Renal cortical epithelial cell (primary cell): ENCODE results near the gene MYO5A. TPM values are rescaled to one million over a fixed set of nuclear protein-coding genes. Genes with fewer than 3 reads are reported as not detected.

Experiments
- DNase-seq: peaks from one replicate; pipeline ENCODE4 v3.0.0-alpha.2; 2011; ENCODE audit warnings: low read depth
- total RNA-seq: library from RNA; depleted of rRNA; stranded (reverse); fragments of >200 nt; gene quantifications from 2 replicates; pipeline ENCODE4 v1.2.3, GENCODE V29; 2014

Gene MYO5A
- total RNA-seq, 1 donor from 2014 or later: 71.3 TPM

DNA sequence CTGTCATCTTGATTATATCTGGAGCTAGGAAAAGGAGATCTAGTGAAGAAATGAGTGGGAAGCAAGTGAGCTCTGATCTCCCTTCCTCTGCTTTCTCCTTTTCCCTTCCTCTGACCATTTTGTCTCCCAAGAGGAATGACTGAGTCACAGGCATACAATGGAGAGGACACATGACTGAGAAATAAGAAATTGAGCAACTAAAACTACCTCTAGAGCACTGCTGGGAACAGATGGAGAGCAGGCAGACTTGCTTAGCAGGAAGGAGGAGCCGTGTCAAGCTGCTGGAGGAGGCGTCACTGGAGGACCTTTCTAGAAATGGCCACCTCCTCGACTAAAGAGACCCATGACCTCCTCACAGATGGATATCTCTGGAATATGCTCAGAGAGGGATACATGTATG, 166.2 kb downstream of the MYO5A start:
- peak; percentile 49 for DNase-seq

DNA sequence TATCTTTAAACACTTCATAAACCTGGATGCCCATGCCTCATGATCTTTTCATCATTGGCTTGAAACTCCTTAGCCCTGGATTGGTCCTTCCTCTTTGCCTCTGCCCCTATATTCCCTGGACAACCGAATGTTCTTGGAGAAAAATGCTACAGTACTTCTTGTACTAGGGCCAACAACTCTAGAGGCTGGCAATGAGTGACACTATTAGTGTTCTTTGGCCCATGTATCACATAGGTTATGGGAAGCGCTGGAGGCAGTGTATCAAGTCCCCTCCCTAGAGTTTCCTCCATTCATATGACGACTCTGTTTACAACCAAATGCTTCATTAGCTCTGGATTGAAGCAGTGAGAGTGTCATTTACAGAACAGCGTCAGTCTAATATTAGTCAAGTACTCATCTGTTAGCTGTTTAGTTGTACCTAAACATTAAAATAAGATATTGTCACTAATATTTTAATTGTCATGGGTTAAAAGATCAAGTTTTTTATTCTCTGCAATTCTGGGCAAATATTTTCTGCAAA, 166.6 kb downstream of the MYO5A start:
- no peak for DNase-seq

GRCh38 chr15:52361494-52361893, 167.2 kb downstream of the MYO5A start:
- no peak for DNase-seq

GRCh38 chr15:52360229-52361203, 168.2 kb downstream of the MYO5A start:
- no peak for DNase-seq

- no peak for DNase-seq
Measured at GRCh38 chr15:52359722-52360121, 169.0 kb downstream of the MYO5A start.

GRCh38 chr15:52357949-52358348, 170.7 kb downstream of the MYO5A start:
- no peak for DNase-seq

DNA sequence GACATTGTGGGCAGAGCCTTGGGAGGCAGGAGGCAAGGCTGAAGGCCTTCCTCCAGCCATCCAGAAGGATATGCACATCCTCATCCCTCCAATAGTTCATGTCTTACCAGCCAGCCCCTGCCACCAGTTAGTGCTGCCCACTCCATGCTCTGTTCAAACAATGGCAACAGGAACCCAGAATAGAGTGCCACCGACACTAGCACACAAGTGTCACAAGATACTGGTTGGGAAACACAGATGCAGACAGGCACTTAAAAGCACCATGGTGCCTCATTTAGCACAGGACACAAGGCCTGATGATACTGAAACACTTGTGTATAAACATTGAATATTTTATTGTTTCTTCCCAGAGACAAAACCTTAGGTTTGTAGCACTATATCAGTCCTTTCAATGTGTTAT, 176.6 kb downstream of the MYO5A start:
- DNase-seq: no peak

GRCh38 chr15:52351206-52351908, 177.3 kb downstream of the MYO5A start:
- no peak for DNase-seq

DNA sequence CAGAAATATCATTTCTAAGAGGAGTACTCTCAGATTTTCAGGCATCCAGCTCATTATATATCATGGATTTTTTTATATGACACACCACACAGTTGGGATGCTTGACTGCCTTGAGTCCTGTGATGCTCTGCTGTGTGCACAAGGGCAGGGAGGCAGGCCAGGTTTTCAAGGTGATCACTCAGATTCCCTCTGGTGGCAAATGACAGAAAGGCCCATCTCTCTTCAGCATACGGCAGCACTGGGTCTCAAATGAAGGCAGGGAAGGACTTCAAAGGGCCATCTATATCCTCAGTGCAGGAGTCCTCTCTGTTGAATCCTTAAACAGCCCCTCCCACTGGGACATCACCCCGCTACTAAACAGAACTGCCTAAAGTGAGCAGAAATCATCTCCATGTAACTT, 178.3 kb downstream of the MYO5A start:
- DNase-seq: no peak

- DNase-seq: no peak
Measured at GRCh38 chr15:52349052-52349700, 179.5 kb downstream of the MYO5A start.

GRCh38 chr15:52348056-52348745, 180.5 kb downstream of the MYO5A start:
- no peak for DNase-seq

GRCh38 chr15:52344592-52344991, 184.1 kb downstream of the MYO5A start:
- DNase-seq: no peak

DNA sequence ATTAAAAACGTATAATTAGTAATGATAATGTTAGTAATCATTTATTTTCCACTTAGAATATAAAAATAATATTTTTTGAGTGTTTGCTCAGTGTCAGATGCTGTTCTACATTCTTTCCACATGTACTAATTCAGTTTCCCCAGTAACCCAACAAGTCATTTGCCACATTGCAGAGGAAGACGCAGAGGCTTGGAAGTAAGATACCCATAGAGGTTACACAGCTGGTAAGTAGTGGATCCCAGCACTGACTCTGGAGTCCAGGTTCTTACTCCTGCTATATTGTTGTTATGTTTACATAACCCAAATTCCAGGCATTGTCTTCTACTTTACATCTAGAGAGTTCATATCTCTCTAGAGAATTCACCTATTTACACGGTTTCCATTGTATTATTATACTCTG, 184.8 kb downstream of the MYO5A start:
- no peak for DNase-seq

DNA sequence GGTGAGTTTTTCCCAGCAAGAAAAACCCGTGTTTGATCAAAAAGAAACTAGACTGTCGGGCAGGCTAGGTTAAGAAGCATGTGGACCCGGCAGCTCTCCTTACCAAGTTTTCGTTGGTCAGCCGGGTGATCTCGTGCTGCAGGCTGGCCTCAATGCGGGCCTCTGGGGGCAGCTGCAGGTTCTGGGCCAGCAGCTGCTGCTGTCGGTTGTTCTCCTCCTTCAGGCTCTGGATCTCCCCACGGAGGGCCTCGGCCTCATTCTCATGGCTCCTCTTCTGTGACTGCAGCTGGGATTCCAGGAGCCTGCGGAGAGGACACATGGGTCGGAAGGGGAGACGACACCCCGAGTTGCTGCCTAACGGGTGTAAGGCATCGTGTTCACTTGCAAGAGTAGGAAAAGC, 188.6 kb downstream of the MYO5A start:
- DNase-seq: no peak

DNA sequence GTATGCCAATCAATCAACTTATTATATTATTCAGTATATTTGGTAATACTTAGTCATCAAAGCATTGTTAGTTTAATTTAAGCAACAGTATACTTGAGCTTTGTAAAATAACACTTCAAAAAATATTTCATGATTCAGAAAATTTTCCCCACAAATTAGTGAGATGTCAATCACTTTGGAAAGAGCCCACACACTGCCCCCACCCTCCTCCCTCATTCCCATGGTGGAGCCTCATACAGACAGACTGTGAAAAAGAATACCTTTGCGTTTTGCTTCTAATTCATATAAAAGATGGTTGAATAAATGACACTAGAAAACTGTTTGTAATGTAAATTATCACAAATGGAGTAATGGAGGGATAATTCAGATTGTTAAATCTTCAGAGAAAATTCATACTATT, 189.8 kb downstream of the MYO5A start:
- no peak for DNase-seq

GRCh38 chr15:52338058-52338457, 190.6 kb downstream of the MYO5A start:
- DNase-seq: no peak

- DNase-seq: peak; percentile 81
Measured at GRCh38 chr15:52337198-52337853, 191.4 kb downstream of the MYO5A start.

DNA sequence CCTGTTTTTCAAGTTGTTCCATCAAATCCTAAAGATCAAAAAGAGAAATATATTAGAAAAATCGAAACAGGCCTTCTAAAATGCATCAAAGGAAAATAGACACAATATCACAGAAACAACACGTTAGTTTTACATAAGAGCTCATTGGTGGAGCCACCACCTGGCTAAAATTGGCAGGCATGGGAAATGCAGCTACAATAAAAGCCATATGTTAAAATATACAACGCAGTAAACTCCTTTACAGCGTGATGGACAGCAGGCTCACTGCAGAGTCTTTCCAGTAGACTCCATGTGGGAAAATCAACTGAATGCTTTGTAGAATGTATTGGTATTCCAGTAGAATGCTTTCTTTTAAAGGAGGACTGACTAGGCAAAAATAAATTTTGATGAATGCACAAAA, 192.2 kb downstream of the MYO5A start:
- no peak for DNase-seq

DNA sequence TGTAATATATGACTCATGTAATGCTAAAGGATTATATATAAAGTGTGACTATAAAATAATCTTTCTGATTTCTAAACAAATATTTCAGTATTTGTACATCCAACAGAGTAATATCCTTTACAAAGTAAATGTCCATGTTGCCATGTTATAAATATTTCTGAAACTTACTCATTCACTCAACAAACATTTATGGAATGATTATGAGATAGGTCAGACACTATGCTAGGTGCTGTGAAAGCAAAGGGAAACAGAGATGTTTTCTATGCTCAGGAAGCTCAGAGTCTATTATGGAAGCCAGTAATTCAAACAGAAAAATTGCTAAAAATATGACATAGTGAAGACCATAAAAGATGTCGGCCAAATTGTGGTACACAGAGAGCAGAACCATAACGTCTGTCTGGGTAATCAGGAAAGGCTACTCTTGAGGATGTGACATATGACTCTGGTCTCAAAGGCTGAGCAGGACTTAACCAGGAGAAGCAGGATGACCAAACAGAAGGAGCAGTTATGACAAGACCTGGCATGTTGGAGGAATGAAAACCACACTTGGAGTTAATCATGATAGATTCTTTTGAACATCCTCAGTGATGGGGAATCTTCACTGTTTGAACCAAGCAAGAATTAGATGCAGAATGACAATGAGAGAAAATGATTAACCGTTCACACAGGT, 194.1 kb downstream of the MYO5A start:
- no peak for DNase-seq

- peak; percentile 64 for DNase-seq
Measured at GRCh38 chr15:52331490-52332240, 197.0 kb downstream of the MYO5A start.
